Naive thymus-derived CD4-positive, alpha-beta T cell (primary cell): ENCODE data around the gene LSAMP. TPM values are rescaled to one million over a fixed set of nuclear protein-coding genes. Genes with fewer than 3 reads are reported as not detected.
A peak's percentile ranks its signal among the peaks of the same experiment; 100 is the strongest.

Experiments
- ATAC-seq: fragments of 150-1000 bp; cut with Tn5 transposase; 2 replicates; pipeline ENCODE4 v1.10.0; 2021; ENCODE audit warnings: mild to moderate bottlenecking, moderate library complexity
- CTCF ChIA-PET: fragments of 350-600 bp; sonication (Branson Sonifier 250); formaldehyde crosslinking; loops from one replicate; lab custom pipeline; 2021; ENCODE audit warnings: antibody characterized with exemption; lab: Charles Lee
- POLR2A ChIA-PET: fragments of 350-600 bp; sonication (Branson Sonifier 250); formaldehyde crosslinking; loops from one replicate; lab custom pipeline; 2021; ENCODE audit warnings: antibody characterized with exemption, inconsistent platforms; lab: Charles Lee
- DNase-seq, 9 donors: peaks; one replicate each; pipeline versions ENCODE4 v3.0.0 to v3.0.0-alpha.2; 2020 to 2022; ENCODE audit warnings: mixed read lengths in 1 of 9
- H3K27ac ChIP-seq: one replicate; pipeline ENCODE4 v1.7.0; 2013; ENCODE audit warnings: mild to moderate bottlenecking, low read depth, low read length, moderate library complexity
- H3K27me3 ChIP-seq, 2 donors: one replicate each; pipeline ENCODE4 v1.7.0; 2013; ENCODE audit warnings: low read length in 2 of 2, mild to moderate bottlenecking in 2 of 2, moderate library complexity in 2 of 2; ENCODE audit not compliant: control insufficient read depth in 2 of 2, insufficient read depth in 2 of 2
- H3K36me3 ChIP-seq, 3 experiments: 1 replicate in 2 of 3; 2 replicates in 1 of 3; pipeline ENCODE4 v1.7.0; 2013; ENCODE audit warnings: low read length in 3 of 3, mild to moderate bottlenecking in 3 of 3, moderate library complexity in 1 of 3; ENCODE audit not compliant: insufficient read depth in 3 of 3, control insufficient read depth in 2 of 3
- H3K4me1 ChIP-seq, 2 donors: one replicate each; pipeline ENCODE4 v1.7.0; 2013; ENCODE audit warnings: low read length in 2 of 2, mild to moderate bottlenecking in 2 of 2, moderate library complexity in 1 of 2; ENCODE audit not compliant: control insufficient read depth in 2 of 2, insufficient read depth in 2 of 2
- H3K4me3 ChIP-seq: 2 replicates; pipeline ENCODE4 v1.7.0; 2013; ENCODE audit warnings: mild to moderate bottlenecking, low read length
- H3K9me3 ChIP-seq, 3 experiments: 1 replicate in 2 of 3; 2 replicates in 1 of 3; pipeline ENCODE4 v1.7.0; 2013; ENCODE audit warnings: low read length in 3 of 3; ENCODE audit not compliant: control insufficient read depth in 2 of 3
- H3K27ac Mint-ChIP-seq, 9 donors: one replicate each; pipeline ENCODE4 v1.8.0; 2020 to 2022; ENCODE audit warnings: mixed read lengths in 9 of 9, mild to moderate bottlenecking in 8 of 9, moderate library complexity in 5 of 9, inconsistent platforms in 2 of 9
- H3K27me3 Mint-ChIP-seq, 5 donors: one replicate each; pipeline ENCODE4 v1.8.0; 2021 to 2022; ENCODE audit warnings: mixed read lengths in 5 of 5, mild to moderate bottlenecking in 1 of 5
- H3K36me3 Mint-ChIP-seq, 5 donors: one replicate each; pipeline ENCODE4 v1.8.0; 2020 to 2022; ENCODE audit warnings: mixed read lengths in 5 of 5, mild to moderate bottlenecking in 3 of 5, inconsistent platforms in 1 of 5
- H3K4me1 Mint-ChIP-seq, 7 donors: one replicate each; pipeline ENCODE4 v1.8.0; 2020 to 2022; ENCODE audit warnings: mixed read lengths in 7 of 7, mild to moderate bottlenecking in 3 of 7, inconsistent platforms in 1 of 7
- H3K4me3 Mint-ChIP-seq, 10 donors: one replicate each; pipeline ENCODE4 v1.8.0; 2020 to 2022; ENCODE audit warnings: mild to moderate bottlenecking in 10 of 10, mixed read lengths in 10 of 10, moderate library complexity in 6 of 10, inconsistent platforms in 2 of 10
- H3K9me3 Mint-ChIP-seq, 11 donors: one replicate each; pipeline ENCODE4 v1.8.0; 2020 to 2022; ENCODE audit warnings: mixed read lengths in 11 of 11, mild to moderate bottlenecking in 4 of 11, inconsistent platforms in 1 of 11, moderate library complexity in 1 of 11
- intact Hi-C, 2 donors: fragments of 100-400 bp; cut with micrococcal nuclease; formaldehyde crosslinking; loops; one replicate each; pipeline ENCODE4 v1.15.1; 2023
- polyA plus RNA-seq, 2 donors: library from polyadenylated mRNA; unstranded; fragments of 300-500 nt; fragmentation: Illumina TruSeq; gene quantifications; one replicate each; pipeline ENCODE4 v1.2.3, GENCODE V29; 2021
- total RNA-seq, 6 experiments: library from RNA in 5 of 6; stranded (reverse) in 5 of 6; gene quantifications; 1 replicate in 5 of 6; 2 replicates in 1 of 6; pipeline ENCODE4 v1.2.3 and lab custom pipeline; 2021 to 2026

LSAMP gene
- total and polyA plus RNA-seq, 7 experiments from 2014 or later, result not detected

GRCh38 chr3:116038968-116039650, 406.2 kb downstream of the LSAMP start:
- no peak for DNase-seq
- no peak overlapping the region for H3K4me3 ChIP-seq
- H3K4me3 Mint-ChIP-seq, result no peak overlapping the region

GRCh38 chr3:116037954-116038911, 407.1 kb downstream of the LSAMP start:
- Histone ChIP-seq H3K27me3 (no peaks in the 10 kb centered on the region), H3K4me3 (no peak overlapping the region), H3K4me1 (no peaks in the 10 kb centered on the region), H3K9me3 (no peaks in the 10 kb centered on the region), H3K36me3 (no peaks in the 10 kb centered on the region), H3K27ac (no peak overlapping the region)
- intact Hi-C loops, result no loop called here
- CTCF ChIA-PET, result no interaction called here
- POLR2A ChIA-PET, result no interaction called here
- DNase-seq (no peak), ATAC-seq (peak; percentile 53)
- H3K27ac Mint-ChIP-seq, result no peak overlapping the region
- H3K4me3 Mint-ChIP-seq, result no peak overlapping the region
- peaks cover 0 to 4% (median 0%) of the 10 kb centered on the region in 11 donors for H3K9me3 Mint-ChIP-seq
- no peaks in the 10 kb centered on the region for H3K36me3 Mint-ChIP-seq
- peaks cover 0 to 2% (median 0%) of the 10 kb centered on the region in 5 donors for H3K27me3 Mint-ChIP-seq
- H3K4me1 Mint-ChIP-seq, result no peaks in the 10 kb centered on the region

More at GRCh38 chr3:116038968-116039650, 406.2 kb downstream of the LSAMP start:
- no peak overlapping the region for H3K27ac ChIP-seq
- Mint-ChIP-seq H3K27me3 (peaks cover 0 to 3% (median 0%) of the 10 kb centered on the region in 5 donors), H3K4me1 (no peaks in the 10 kb centered on the region), H3K9me3 (peaks cover 0 to 4% (median 0%) of the 10 kb centered on the region in 11 donors), H3K27ac (no peak overlapping the region), H3K36me3 (no peaks in the 10 kb centered on the region)
- no peaks in the 10 kb centered on the region for H3K27me3 ChIP-seq
- ChIA-PET CTCF (no interaction called here), POLR2A (no interaction called here)
- H3K4me1 ChIP-seq, result no peaks in the 10 kb centered on the region
- intact Hi-C loops, result no loop called here
- H3K36me3 ChIP-seq, result no peaks in the 10 kb centered on the region
- no peaks in the 10 kb centered on the region for H3K9me3 ChIP-seq
- no peak for ATAC-seq

DNA sequence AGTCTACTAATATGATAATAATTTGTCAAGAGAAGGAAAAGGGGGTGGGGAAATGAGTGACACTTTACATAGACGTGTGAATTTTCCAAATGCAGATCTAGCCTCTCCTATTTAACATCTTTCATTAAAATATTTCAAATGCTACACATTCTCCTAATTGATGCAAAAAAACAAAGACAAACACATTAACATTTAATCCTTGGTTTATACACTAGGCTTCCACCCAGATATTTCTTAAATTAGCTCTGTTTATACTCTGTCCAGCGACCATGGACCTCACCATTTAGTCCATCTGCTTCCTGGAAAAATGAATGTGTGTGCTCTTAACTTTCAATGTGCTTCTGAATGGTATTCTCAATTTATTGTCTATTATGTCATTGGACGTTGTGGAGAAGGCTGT, 409.9 kb downstream of the LSAMP start:
- no peak overlapping the region for H3K4me3 ChIP-seq
- no peaks in the 10 kb centered on the region for H3K36me3 Mint-ChIP-seq
- no peaks in the 10 kb centered on the region for H3K27me3 ChIP-seq
- ChIA-PET CTCF (no interaction called here), POLR2A (no interaction called here)
- DNase-seq (no peak), ATAC-seq (no peak)
- H3K27me3 Mint-ChIP-seq, result no peaks in the 10 kb centered on the region
- H3K4me1 ChIP-seq, result no peaks in the 10 kb centered on the region
- no peaks in the 10 kb centered on the region for H3K36me3 ChIP-seq
- no peak overlapping the region for H3K4me3 Mint-ChIP-seq
- H3K9me3 ChIP-seq, result no peaks in the 10 kb centered on the region
- no peak overlapping the region for H3K27ac ChIP-seq
- H3K27ac Mint-ChIP-seq, result no peak overlapping the region
- no peaks in the 10 kb centered on the region for H3K4me1 Mint-ChIP-seq
- intact Hi-C loops, result no loop called here
- H3K9me3 Mint-ChIP-seq, result peaks cover 0 to 3% (median 0%) of the 10 kb centered on the region in 11 donors

GRCh38 chr3:116034794-116035193, 410.5 kb downstream of the LSAMP start:
- no peaks in the 10 kb centered on the region for H3K36me3 Mint-ChIP-seq
- DNase-seq, result no peak
- no peaks in the 10 kb centered on the region for H3K4me1 ChIP-seq
- no peaks in the 10 kb centered on the region for H3K4me1 Mint-ChIP-seq
- H3K4me3 ChIP-seq, result no peak overlapping the region
- no peaks in the 10 kb centered on the region for H3K27me3 Mint-ChIP-seq
- no peak overlapping the region for H3K27ac ChIP-seq
- intact Hi-C loops, result no loop called here
- H3K27me3 ChIP-seq, result no peaks in the 10 kb centered on the region
- no peak for ATAC-seq
- ChIA-PET POLR2A (no interaction called here), CTCF (no interaction called here)
- H3K9me3 Mint-ChIP-seq, result peaks cover 0 to 3% (median 0%) of the 10 kb centered on the region in 11 donors
- H3K4me3 Mint-ChIP-seq, result no peak overlapping the region
- H3K36me3 ChIP-seq, result no peaks in the 10 kb centered on the region
- H3K9me3 ChIP-seq, result no peaks in the 10 kb centered on the region
- H3K27ac Mint-ChIP-seq, result no peak overlapping the region

GRCh38 chr3:116034086-116034485, 411.2 kb downstream of the LSAMP start:
- H3K27ac Mint-ChIP-seq, result no peak overlapping the region
- H3K4me3 Mint-ChIP-seq, result no peak overlapping the region
- H3K27ac ChIP-seq, result no peak overlapping the region
- H3K36me3 Mint-ChIP-seq, result no peaks in the 10 kb centered on the region
- H3K9me3 ChIP-seq, result no peaks in the 10 kb centered on the region
- no peak for ATAC-seq
- DNase-seq, result no peak
- H3K36me3 ChIP-seq, result no peaks in the 10 kb centered on the region
- ChIA-PET CTCF (no interaction called here), POLR2A (no interaction called here)
- H3K4me1 ChIP-seq, result no peaks in the 10 kb centered on the region
- peaks cover 0 to 3% (median 0%) of the 10 kb centered on the region in 11 donors for H3K9me3 Mint-ChIP-seq
- no peaks in the 10 kb centered on the region for H3K27me3 Mint-ChIP-seq
- H3K4me3 ChIP-seq, result no peak overlapping the region
- no peaks in the 10 kb centered on the region for H3K27me3 ChIP-seq
- no peaks in the 10 kb centered on the region for H3K4me1 Mint-ChIP-seq
- intact Hi-C loops, result no loop called here

GRCh38 chr3:116033516-116033915, 411.8 kb downstream of the LSAMP start:
- DNase-seq (no peak), ATAC-seq (no peak)
- Histone ChIP-seq H3K36me3 (no peaks in the 10 kb centered on the region), H3K27ac (no peak overlapping the region), H3K4me1 (no peaks in the 10 kb centered on the region), H3K27me3 (no peaks in the 10 kb centered on the region), H3K4me3 (no peak overlapping the region), H3K9me3 (no peaks in the 10 kb centered on the region)
- POLR2A ChIA-PET, result no interaction called here
- H3K4me1 Mint-ChIP-seq, result no peaks in the 10 kb centered on the region
- no peak overlapping the region for H3K4me3 Mint-ChIP-seq
- H3K27ac Mint-ChIP-seq, result no peak overlapping the region
- no peaks in the 10 kb centered on the region for H3K36me3 Mint-ChIP-seq
- CTCF ChIA-PET, result no interaction called here
- H3K27me3 Mint-ChIP-seq, result no peaks in the 10 kb centered on the region
- H3K9me3 Mint-ChIP-seq, result peaks cover 0 to 3% (median 0%) of the 10 kb centered on the region in 11 donors
- intact Hi-C loops, result no loop called here
